GM21825 (cell line): Measurements from ENCODE around the gene UGT1A6.

Experiments
- ATAC-seq: cut with Tn5 transposase; IDR thresholded peaks from one replicate; pipeline ENCODE4 v1.9.1; 2021; ENCODE audit warnings: mild to moderate bottlenecking, moderate library complexity; ENCODE audit not compliant: unreplicated experiment

UGT1A6 gene

DNA sequence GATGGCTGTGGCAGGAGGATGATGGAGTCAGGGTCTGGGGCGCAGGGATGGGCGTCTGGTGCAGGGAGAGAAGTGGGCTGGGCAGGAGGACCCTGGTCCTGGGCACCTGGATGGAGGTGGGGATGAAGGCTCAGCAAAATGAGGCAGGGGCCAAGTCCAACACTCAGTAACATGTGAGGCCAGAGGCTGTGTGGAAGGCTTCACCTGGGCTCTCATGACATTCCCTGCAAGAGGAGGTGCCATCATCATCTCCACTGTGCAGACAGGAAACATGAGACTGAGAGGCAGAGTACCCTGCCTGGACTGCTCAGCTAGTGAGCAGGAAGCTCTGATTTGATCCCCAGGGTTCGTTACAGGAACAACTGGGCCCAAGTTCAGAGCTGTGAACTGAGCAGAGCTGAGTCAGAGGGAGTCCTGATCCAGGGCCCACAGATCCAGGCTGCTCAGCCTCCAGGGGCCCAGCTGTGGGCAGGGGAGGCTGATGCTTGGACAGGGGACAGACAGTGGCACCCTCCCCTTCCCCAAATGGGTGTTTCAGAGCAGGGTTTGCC is 124.7 kb downstream of the UGT1A6 start:
- no peak for ATAC-seq

DNA sequence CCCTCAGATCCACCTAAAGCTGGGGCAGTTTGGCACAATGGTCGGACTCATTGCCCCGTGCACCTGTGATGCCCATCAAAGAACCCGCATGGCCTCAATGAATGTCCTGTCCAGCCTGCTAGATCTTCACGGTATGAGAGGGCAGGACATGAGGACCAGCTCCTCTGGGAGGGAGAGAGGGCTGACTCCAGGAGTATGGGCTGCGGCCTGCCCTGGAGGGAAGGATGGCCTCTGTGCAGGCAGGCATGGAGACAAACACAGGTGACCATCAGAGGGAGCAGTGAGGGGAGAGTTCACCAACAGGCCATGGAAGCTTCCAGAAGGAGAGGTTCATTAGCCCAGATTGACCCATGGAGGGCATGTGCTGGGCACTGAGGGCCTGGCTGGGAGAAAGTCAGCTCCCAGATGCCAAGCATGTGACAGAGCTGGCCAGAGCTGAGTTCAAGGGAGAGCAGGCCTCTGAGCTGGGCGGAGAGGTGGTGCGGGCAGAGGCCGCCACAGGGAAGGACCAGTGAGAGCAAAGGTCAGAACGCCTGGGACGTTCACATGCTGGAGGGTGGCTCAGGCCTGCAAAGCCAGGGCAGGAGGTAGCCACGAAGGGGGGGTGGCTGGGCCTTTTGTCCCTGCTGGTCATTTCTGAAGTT is 125.4 kb downstream of the UGT1A6 start:
- no peak for ATAC-seq

DNA sequence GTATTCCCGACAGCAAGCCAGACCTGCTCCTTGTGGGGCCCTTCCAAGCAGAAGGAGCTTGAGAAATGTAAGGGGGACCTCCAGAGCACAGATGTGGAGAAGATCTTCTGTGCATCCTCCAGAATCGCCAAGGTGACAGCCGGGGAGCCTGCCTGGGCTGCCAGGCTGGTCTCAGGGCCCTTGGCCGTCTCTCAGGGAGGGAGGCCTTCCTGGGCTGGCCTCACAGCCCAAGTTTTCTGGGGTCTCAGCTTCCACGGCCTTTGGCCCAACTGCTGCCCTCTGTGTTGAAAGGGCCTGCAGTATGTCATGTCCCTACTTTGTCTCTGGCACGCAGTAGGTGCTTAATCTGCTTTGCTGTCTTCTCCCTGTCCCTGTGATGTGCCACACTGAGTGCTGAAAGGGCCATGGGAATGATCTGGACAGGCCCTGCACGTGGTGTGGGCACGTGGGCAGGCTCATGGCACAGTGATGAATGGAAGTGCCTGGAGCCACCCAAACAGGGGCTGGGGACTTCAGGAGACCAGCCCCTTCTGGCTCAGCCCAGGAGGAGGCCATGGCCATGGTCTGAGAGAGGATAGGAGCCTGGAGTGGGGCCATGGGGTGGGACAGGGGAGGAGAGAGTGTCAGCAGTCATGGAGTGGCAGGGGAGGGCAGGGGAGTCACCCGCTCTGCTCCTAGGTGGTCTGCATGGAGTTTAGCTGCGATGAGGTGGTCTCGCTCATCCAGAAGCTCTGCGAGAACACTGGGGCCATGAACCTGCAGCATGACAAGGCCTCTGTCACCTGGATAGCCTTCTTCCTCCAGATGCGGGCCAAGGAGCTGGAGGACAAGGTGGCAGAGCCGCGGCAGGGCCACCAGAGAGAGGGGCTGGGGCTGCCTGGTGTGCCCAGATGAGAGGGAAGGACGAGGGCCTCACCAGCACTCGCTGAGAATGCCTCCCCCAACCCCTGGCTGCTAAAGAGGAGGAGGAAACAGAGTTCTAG is 126.2 kb downstream of the UGT1A6 start:
- ATAC-seq: no peak

DNA sequence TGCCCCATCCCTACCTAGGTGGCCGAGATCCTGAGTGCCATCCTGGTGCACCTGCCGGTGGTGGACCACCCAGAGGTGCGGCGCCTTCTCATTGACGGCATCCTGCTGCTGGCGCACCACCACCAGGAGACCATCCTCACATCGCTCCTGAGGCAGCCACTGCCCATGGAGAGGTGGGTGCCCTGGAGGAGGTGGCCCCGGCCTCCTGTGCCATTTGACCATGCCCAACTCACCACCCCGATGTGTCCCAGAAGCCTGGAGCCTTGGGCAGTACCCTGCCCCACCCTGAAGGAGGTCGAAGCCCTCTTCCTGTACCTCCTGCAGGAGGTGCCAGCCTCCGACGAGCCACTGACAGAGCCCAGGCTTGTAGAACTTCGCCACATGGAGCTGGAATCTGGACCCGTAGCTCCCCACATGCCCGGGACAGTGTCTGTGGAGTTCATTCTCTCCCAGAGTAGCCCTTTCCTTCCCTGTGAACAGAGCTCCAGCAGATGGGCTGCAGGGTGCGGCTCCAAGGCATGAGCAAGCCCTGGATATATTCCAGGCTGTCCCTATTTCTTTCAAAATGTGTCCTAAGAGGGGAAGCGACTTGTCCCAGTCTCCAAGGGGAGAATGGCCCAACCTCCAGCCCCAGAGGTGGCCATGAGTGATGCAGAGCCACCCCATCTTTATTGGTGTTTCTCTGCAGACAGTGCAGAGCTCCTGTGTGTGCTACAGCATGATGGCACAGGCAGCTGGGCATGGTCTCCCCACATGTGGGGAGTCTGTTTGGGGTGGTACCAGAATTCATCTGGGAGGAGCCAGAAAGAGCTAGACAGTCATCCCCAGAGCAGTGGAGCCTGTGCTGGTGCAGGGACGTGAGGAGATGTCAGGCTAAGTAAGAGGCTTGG is 127.4 kb downstream of the UGT1A6 start:
- no peak for ATAC-seq

DNA sequence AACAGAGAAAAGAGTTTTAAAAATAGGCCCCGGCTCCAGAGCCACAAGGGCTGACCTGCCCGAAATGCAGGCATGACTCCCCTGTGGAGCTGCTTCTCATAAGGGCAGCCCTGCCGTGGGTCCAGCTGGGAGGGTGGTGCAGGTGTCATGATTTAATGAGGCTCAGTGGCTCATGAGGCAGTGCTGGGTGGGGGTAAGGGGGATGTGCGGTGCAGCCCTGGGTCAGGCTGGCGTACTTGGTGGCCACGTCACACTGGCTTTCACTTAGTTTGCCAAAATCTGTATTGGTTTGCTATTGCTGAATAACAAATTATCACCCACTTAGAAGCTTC is 128.1 kb downstream of the UGT1A6 start:
- ATAC-seq: no peak

DNA sequence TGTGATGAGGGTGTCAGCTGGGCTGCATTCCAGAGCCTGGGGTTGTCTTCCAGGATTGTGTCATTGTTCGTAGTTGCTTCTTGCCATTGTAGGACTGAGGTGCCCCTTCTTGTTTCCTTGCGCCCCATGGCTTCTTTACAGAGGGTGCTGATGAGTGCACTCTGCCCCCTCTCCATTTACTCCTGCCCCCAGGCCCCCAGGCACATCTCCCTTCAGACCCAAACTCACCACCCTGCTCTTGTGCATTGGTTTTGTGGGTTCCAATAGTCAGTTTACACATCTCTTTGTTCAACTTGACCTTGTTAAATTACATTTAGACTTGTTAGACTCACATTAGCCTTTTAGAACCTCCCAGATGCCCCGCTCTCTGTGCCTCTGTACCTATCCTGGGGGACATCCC is 128.5 kb downstream of the UGT1A6 start:
- no peak for ATAC-seq

DNA sequence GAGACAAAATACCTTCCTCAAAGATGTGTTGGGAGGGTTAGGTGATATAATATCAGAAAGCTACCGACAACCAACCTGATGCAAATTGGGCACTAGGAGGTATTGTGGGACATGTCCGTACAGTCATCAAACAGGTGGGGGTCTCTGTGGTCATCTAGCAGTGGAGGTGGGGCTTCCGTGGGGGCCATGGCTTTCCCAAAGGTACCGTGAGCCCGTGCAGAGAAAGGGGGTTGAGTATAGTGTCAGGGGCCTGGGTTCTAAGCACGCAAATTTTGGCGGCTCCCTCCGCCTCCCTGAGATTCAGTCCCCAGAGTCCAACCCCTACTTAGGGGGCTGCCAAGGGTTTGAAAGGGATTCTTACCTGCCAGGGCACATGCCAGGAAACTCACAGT is 129.0 kb downstream of the UGT1A6 start:
- ATAC-seq: no peak

DNA sequence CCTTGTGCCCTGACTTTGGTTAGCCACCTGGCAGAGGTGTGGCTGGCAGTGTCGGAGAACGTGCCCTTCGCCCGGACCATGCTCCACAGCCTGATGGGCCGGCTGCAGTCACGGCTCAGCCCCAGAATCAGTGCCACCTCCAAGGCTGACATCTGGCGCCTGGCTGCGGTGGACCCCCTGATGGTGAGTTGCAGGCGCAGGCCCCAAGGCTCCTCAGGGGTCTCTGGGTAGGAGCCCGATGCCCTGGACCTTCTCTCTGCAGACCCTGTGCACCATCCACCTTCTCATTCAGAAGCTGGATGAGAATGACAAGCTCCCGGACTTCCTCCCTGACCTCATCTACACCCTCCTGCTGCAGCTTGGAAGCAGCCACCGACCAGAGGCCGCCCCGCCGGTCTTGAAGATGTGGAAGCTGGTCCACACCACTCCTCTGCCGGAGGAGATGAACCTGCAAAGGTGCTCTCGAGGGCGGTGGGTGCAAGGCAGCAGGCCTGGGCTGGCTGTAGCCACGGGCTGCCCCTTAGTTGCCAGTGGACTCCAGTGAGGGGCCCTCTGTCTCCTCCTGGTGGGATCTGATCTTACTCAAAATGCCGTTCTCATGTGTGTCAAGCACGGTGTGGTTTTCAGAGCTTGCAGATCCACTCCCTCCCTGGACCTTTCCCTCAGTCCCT is 129.5 kb downstream of the UGT1A6 start:
- ATAC-seq: no peak
